Measurements from ENCODE around the gene AURKA. TPM values are rescaled to one million over a fixed set of nuclear protein-coding genes. Genes with fewer than 3 reads are reported as not detected.

The AURKA gene
- total and polyA plus RNA-seq, 8 donors: 0.45 to 27.7 (median 6.9) TPM

GRCh38 chr20:56426026-56426425 lies 34.0 kb upstream of the AURKA start:
- no peaks in the 10 kb centered on the region for H3K36me3 ChIP-seq
- WGBS, 5 donors: 89 to 93% (median 92%) methylated on average over 9 of the region's 9 CpGs
- no peak for DNase-seq
- peaks cover 0 to 43% (median 0%) of the 10 kb centered on the region in 4 donors for H3K4me1 ChIP-seq
- intact Hi-C loops (cut with DNase I; ENCODE audit: low total_unique reads): no loop called here
- no peaks in the 10 kb centered on the region for H3K27me3 ChIP-seq
- TF ChIP-seq POLR2A (IDR thresholded peaks at IDR 0.05) (no peak), POLR2AphosphoS5 (IDR thresholded peaks at IDR 0.05) (no peak), CTCF (IDR thresholded peaks at IDR 0.05) (no peak), EP300 (IDR thresholded peaks at IDR 0.05) (no peak)
- no peak overlapping the region for H3K4me3 ChIP-seq
- no peaks in the 10 kb centered on the region for H3K9me3 ChIP-seq
- no peak overlapping the region for H3K27ac ChIP-seq

GRCh38 chr20:56424931-56425330 lies 32.9 kb upstream of the AURKA start:
- Histone ChIP-seq H3K36me3 (no peaks in the 10 kb centered on the region), H3K27ac (no peak overlapping the region), H3K4me1 (peaks cover 0 to 35% (median 0%) of the 10 kb centered on the region in 4 donors), H3K9me3 (no peaks in the 10 kb centered on the region), H3K4me3 (no peak overlapping the region), H3K27me3 (no peaks in the 10 kb centered on the region)
- no peak for DNase-seq
- TF ChIP-seq POLR2AphosphoS5 (IDR thresholded peaks at IDR 0.05): no peak
- TF ChIP-seq CTCF (IDR thresholded peaks at IDR 0.05): no peak
- TF ChIP-seq POLR2A (IDR thresholded peaks at IDR 0.05): no peak
- no peak for TF ChIP-seq EP300 (IDR thresholded peaks at IDR 0.05)
- intact Hi-C loops (cut with DNase I; ENCODE audit: low total_unique reads): no loop called here
- 84 to 100% (median 94%) methylated on average over 1 of the region's 1 CpG for WGBS, 5 donors

- WGBS, 5 donors: 58 to 84% (median 75%) methylated on average over 1 of the region's 1 CpG
Measured at GRCh38 chr20:56423886-56424285, 31.9 kb upstream of the AURKA start.

GRCh38 chr20:56423211-56423610 lies 31.2 kb upstream of the AURKA start:
- no peak overlapping the region for H3K4me3 ChIP-seq
- TF ChIP-seq EP300 (IDR thresholded peaks at IDR 0.05) (no peak), POLR2A (IDR thresholded peaks at IDR 0.05) (no peak), POLR2AphosphoS5 (IDR thresholded peaks at IDR 0.05) (no peak), CTCF (IDR thresholded peaks at IDR 0.05) (no peak)
- WGBS, 5 donors: 100% methylated on average over 1 of the region's 1 CpG
- no peaks in the 10 kb centered on the region for H3K36me3 ChIP-seq
- intact Hi-C loops (cut with DNase I; ENCODE audit: low total_unique reads): no loop called here
- H3K9me3 ChIP-seq: no peaks in the 10 kb centered on the region
- no peaks in the 10 kb centered on the region for H3K27me3 ChIP-seq
- H3K4me1 ChIP-seq: peaks cover 0 to 21% (median 0%) of the 10 kb centered on the region in 4 donors
- H3K27ac ChIP-seq: no peak overlapping the region
- DNase-seq: no peak

More at GRCh38 chr20:56423886-56424285, 31.9 kb upstream of the AURKA start:
- Histone ChIP-seq H3K27ac (no peak overlapping the region), H3K9me3 (no peaks in the 10 kb centered on the region), H3K27me3 (no peaks in the 10 kb centered on the region), H3K4me3 (no peak overlapping the region), H3K4me1 (peaks cover 0 to 25% (median 0%) of the 10 kb centered on the region in 4 donors), H3K36me3 (no peaks in the 10 kb centered on the region)
- DNase-seq: no peak
- intact Hi-C loops (cut with DNase I; ENCODE audit: low total_unique reads): no loop called here
- TF ChIP-seq CTCF (IDR thresholded peaks at IDR 0.05) (no peak), POLR2AphosphoS5 (IDR thresholded peaks at IDR 0.05) (no peak), POLR2A (IDR thresholded peaks at IDR 0.05) (no peak), EP300 (IDR thresholded peaks at IDR 0.05) (no peak)
